ENCODE results near the gene ZNF768. TPM values are rescaled to one million over a fixed set of nuclear protein-coding genes. Genes with fewer than 3 reads are reported as not detected.
A peak's percentile ranks its signal among the peaks of the same experiment; 100 is the strongest.
"Not testable (repeated sequence)": the region's sequence is repeated elsewhere in the genome, so short reads cannot be mapped to it uniquely, and the experiment has no call there.

The ZNF768 gene
- total RNA-seq, 1 experiment from 2014 or later, result 47.9 TPM

GRCh38 chr16:30555315-30556124, 29.2 kb upstream of the ZNF768 start:
- DNase-seq (ENCODE audit: low spot score), result no peak

GRCh38 chr16:30554557-30555314, 28.4 kb upstream of the ZNF768 start:
- DNase-seq (ENCODE audit: low spot score), result no peak

GRCh38 chr16:30553393-30553899, 27.1 kb upstream of the ZNF768 start:
- no peak for DNase-seq (ENCODE audit: low spot score)

GRCh38 chr16:30552956-30553355, 26.6 kb upstream of the ZNF768 start:
- no peak for DNase-seq (ENCODE audit: low spot score)

GRCh38 chr16:30551781-30552180, 25.4 kb upstream of the ZNF768 start:
- DNase-seq (ENCODE audit: low spot score), result no peak

GRCh38 chr16:30548416-30549253, 22.3 kb upstream of the ZNF768 start:
- DNase-seq (ENCODE audit: low spot score), result no peak

- no peak for DNase-seq (ENCODE audit: low spot score)
Observed at GRCh38 chr16:30546115-30546514, 19.7 kb upstream of the ZNF768 start.

- no peak for DNase-seq (ENCODE audit: low spot score)
Observed at GRCh38 chr16:30543067-30543466, 16.7 kb upstream of the ZNF768 start.

- no peak for DNase-seq (ENCODE audit: low spot score)
Observed at GRCh38 chr16:30541502-30542329, 15.3 kb upstream of the ZNF768 start.

- DNase-seq (ENCODE audit: low spot score), result not testable (repeated sequence)
Observed at GRCh38 chr16:30540916-30541464, 14.6 kb upstream of the ZNF768 start.

GRCh38 chr16:30539986-30540526, 13.7 kb upstream of the ZNF768 start:
- DNase-seq (ENCODE audit: low spot score), result not testable (repeated sequence)

- no peak for DNase-seq (ENCODE audit: low spot score)
Observed at GRCh38 chr16:30539000-30539964, 12.9 kb upstream of the ZNF768 start.

GRCh38 chr16:30536391-30537024, 10.1 kb upstream of the ZNF768 start:
- not testable (repeated sequence) for DNase-seq (ENCODE audit: low spot score)

- DNase-seq (ENCODE audit: low spot score), result peak; percentile 81
Observed at GRCh38 chr16:30535777-30536190, 9.4 kb upstream of the ZNF768 start.

GRCh38 chr16:30535106-30535776, 8.9 kb upstream of the ZNF768 start:
- no peak for DNase-seq (ENCODE audit: low spot score)

- DNase-seq (ENCODE audit: low spot score), result peak; percentile 80
Observed at GRCh38 chr16:30534368-30535105, 8.2 kb upstream of the ZNF768 start, which contains the start of gene ZNF747. ZNF747 (minus strand) TSS chr16:30534858; CDS start chr16:30534679, 179 bp downstream.
